Motor neuron (in vitro differentiated cells): ENCODE measurements around the gene RAB3GAP1. TPM values are rescaled to one million over a fixed set of nuclear protein-coding genes. Genes with fewer than 3 reads are reported as not detected.
"Not testable (repeated sequence)": the region's sequence is repeated elsewhere in the genome, so short reads cannot be mapped to it uniquely, and the experiment has no call there.

ENCODE experiments used
- ATAC-seq, 8 experiments: fragments of 200-7000 bp; cut with Tn5 transposase; replicated peaks in 6 of 8; 2 replicates each; pipeline ENCODE4 v1.8.0; 2021; ENCODE audit warnings: mild to moderate bottlenecking in 8 of 8, moderate library complexity in 8 of 8
- H3K27ac ChIP-seq, 2 donors: fragments of 250-450 bp; sonication (Bioruptor Pico); 2 replicates each; pipeline ENCODE4 v1.9.0; 2021; ENCODE audit warnings: antibody characterized with exemption in 2 of 2, mild to moderate bottlenecking in 2 of 2, moderate library complexity in 1 of 2
- H3K4me1 ChIP-seq, 2 donors: fragments of 250-450 bp; sonication (Bioruptor Pico); replicated peaks in 1 of 2; 2 replicates each; pipeline ENCODE4 v1.6.1; 2021; ENCODE audit warnings: antibody characterized with exemption in 2 of 2, mild to moderate bottlenecking in 2 of 2, moderate library complexity in 1 of 2
- H3K4me3 ChIP-seq, 5 donors: fragments of 250-450 bp; sonication (Bioruptor Pico); 2 replicates each; pipeline ENCODE4 v1.9.0; 2021; ENCODE audit warnings: antibody characterized with exemption in 5 of 5, mild to moderate bottlenecking in 5 of 5, moderate library complexity in 4 of 5
- WGBS, 10 experiments: fragments of 450-650 bp; shearing (Covaris generic); methylation state at CpG; one replicate each; pipeline ENCODE4 v1.0.0; 2022; 5-methylcytosine and 5-hydroxymethylcytosine counted together
- in situ Hi-C, 9 experiments: fragments of 400-800 bp; cut with MboI; loops; one replicate each; pipeline ENCODE4 v1.15.0; 2021; ENCODE audit warnings: low sequenced_read_pairs in 9 of 9, low pct_unique_long_range_greater_than_20kb in 2 of 9; ENCODE audit not compliant: unreplicated experiment in 9 of 9
- total RNA-seq, 8 experiments: library from RNA; unstranded; fragments of 300-600 nt; gene quantifications; 2 replicates each; pipeline versions ENCODE4 v1.2.3 to v1.2.4, GENCODE V29; 2022

The RAB3GAP1 gene
- total RNA-seq, 8 experiments from 2014 or later, result 28.1 to 56.5 (median 39.2) TPM

GRCh38 chr2:135066710-135067109 lies 14.6 kb downstream of the RAB3GAP1 start:
- Histone ChIP-seq H3K4me1 (no peaks in the 10 kb centered on the region), H3K27ac (no peak overlapping the region), H3K4me3 (no peak overlapping the region)
- in situ Hi-C loops, result no loop called here
- 0 to 100% (median 85%) methylated on average over 1 of the region's 1 CpG for WGBS, 10 experiments
- no peak for ATAC-seq

- no peak overlapping the region for H3K27ac ChIP-seq
- no peaks in the 10 kb centered on the region for H3K4me1 ChIP-seq
- in situ Hi-C loops, result no loop called here
- no peak overlapping the region for H3K4me3 ChIP-seq
- no peak for ATAC-seq
- WGBS, 10 experiments, result 88 to 100% (median 96%) methylated on average over 1 to 3 of the region's 3 CpGs
These were observed 20.3 kb downstream of the RAB3GAP1 start for GRCh38 chr2:135072125-135072997.

GRCh38 chr2:135074216-135074615 lies 22.1 kb downstream of the RAB3GAP1 start:
- WGBS, 10 experiments, result 80 to 100% (median 100%) methylated on average over 1 to 2 of the region's 3 CpGs; no CpG with 5 or more reads in 4 of the 10 experiments
- no peak overlapping the region for H3K4me3 ChIP-seq
- H3K27ac ChIP-seq, result no peak overlapping the region
- in situ Hi-C loops, result no loop called here
- H3K4me1 ChIP-seq, result no peaks in the 10 kb centered on the region
- ATAC-seq, result no peak

- no peak overlapping the region for H3K4me3 ChIP-seq
- no peaks in the 10 kb centered on the region for H3K4me1 ChIP-seq
- H3K27ac ChIP-seq, result no peak overlapping the region
- WGBS, 10 experiments, result 80 to 100% (median 100%) methylated on average over 1 to 2 of the region's 2 CpGs; no CpG with 5 or more reads in 1 of the 10 experiments
- ATAC-seq, result no peak
- in situ Hi-C loops, result no loop called here
These were observed 24.5 kb downstream of the RAB3GAP1 start for GRCh38 chr2:135076556-135076955.

- Histone ChIP-seq H3K4me3 (no peak overlapping the region), H3K27ac (no peak overlapping the region), H3K4me1 (no peaks in the 10 kb centered on the region)
- ATAC-seq, result no peak
- in situ Hi-C loops, result no loop called here
These were observed 26.3 kb downstream of the RAB3GAP1 start for GRCh38 chr2:135078417-135078816.

- ATAC-seq, result no peak
- H3K27ac ChIP-seq, result no peak overlapping the region
- no peak overlapping the region for H3K4me3 ChIP-seq
- H3K4me1 ChIP-seq, result no peaks in the 10 kb centered on the region
- in situ Hi-C loops, result no loop called here
- 82 to 100% (median 93%) methylated on average over 1 to 2 of the region's 2 CpGs for WGBS, 10 experiments
These were observed 34.1 kb downstream of the RAB3GAP1 start for GRCh38 chr2:135086222-135086621.

GRCh38 chr2:135089597-135089996 lies 37.5 kb downstream of the RAB3GAP1 start:
- ATAC-seq, H3K4me1 ChIP-seq, in situ Hi-C loops, H3K27ac ChIP-seq, H3K4me3 ChIP-seq: not testable (repeated sequence)
- 88 to 100% (median 100%) methylated on average over 1 to 4 of the region's 4 CpGs; no CpG with 5 or more reads in 3 of the 10 experiments for WGBS, 10 experiments

GRCh38 chr2:135091681-135092080 lies 39.6 kb downstream of the RAB3GAP1 start:
- no peak overlapping the region for H3K4me3 ChIP-seq
- WGBS, 10 experiments, result 80 to 100% (median 100%) methylated on average over 1 of the region's 1 CpG; no CpG with 5 or more reads in 2 of the 10 experiments
- H3K27ac ChIP-seq, result no peak overlapping the region
- no peaks in the 10 kb centered on the region for H3K4me1 ChIP-seq
- in situ Hi-C loops, result no loop called here
- no peak for ATAC-seq

- Histone ChIP-seq H3K4me3 (no peak overlapping the region), H3K27ac (no peak overlapping the region), H3K4me1 (no peaks in the 10 kb centered on the region)
- ATAC-seq, result peak in 3 of 8 experiments; percentile 62 to 82 (median 73)
- in situ Hi-C loops, result no loop called here
These were observed 41.1 kb downstream of the RAB3GAP1 start for GRCh38 chr2:135093193-135093592.

GRCh38 chr2:135093670-135094330 lies 41.7 kb downstream of the RAB3GAP1 start:
- in situ Hi-C loops, result no loop called here
- H3K27ac ChIP-seq, result no peak overlapping the region
- peak in 2 of 8 experiments; percentile 39 to 43 for ATAC-seq
- H3K4me3 ChIP-seq, result no peak overlapping the region
- WGBS, 10 experiments, result 73 to 100% (median 98%) methylated on average over 1 to 3 of the region's 3 CpGs
- no peaks in the 10 kb centered on the region for H3K4me1 ChIP-seq

GRCh38 chr2:135094508-135094907 lies 42.4 kb downstream of the RAB3GAP1 start:
- WGBS, 10 experiments, result 71 to 100% (median 100%) methylated on average over 1 to 2 of the region's 2 CpGs; no CpG with 5 or more reads in 2 of the 10 experiments
- Histone ChIP-seq H3K27ac (no peak overlapping the region), H3K4me1 (no peaks in the 10 kb centered on the region), H3K4me3 (no peak overlapping the region)
- ATAC-seq, result no peak
- in situ Hi-C loops, result no loop called here

GRCh38 chr2:135095591-135095990 lies 43.5 kb downstream of the RAB3GAP1 start:
- no peak for ATAC-seq
- H3K4me3 ChIP-seq, result no peak overlapping the region
- no peak overlapping the region for H3K27ac ChIP-seq
- 90 to 100% (median 100%) methylated on average over 1 to 3 of the region's 3 CpGs; no CpG with 5 or more reads in 1 of the 10 experiments for WGBS, 10 experiments
- no peaks in the 10 kb centered on the region for H3K4me1 ChIP-seq
- in situ Hi-C loops, result no loop called here

GRCh38 chr2:135096665-135097446 lies 44.8 kb downstream of the RAB3GAP1 start:
- ATAC-seq, result no peak

More at GRCh38 chr2:135096665-135097446, 44.8 kb downstream of the RAB3GAP1 start:
- 58 to 100% (median 88%) methylated on average over 1 to 4 of the region's 4 CpGs for WGBS, 10 experiments
- H3K4me3 ChIP-seq, result no peak overlapping the region
- in situ Hi-C loops, result no loop called here
- H3K27ac ChIP-seq, result no peak overlapping the region
- H3K4me1 ChIP-seq, result no peaks in the 10 kb centered on the region
